CD4-positive, alpha-beta T cell treated with Interleukin-6 at 100 ng/mL for 8 hours (primary cell): ENCODE results near the gene PFDN6.

ENCODE experiments used
- DNase-seq: peaks from one replicate; pipeline ENCODE4 v3.0.0-alpha.2; 2020; ENCODE audit warnings: mixed read lengths, low spot score

The PFDN6 gene

GRCh38 chr6:33295621-33296369 is 6.4 kb downstream of the PFDN6 start:
- DNase-seq: no peak

- DNase-seq: no peak
Measured at GRCh38 chr6:33296797-33297405, 7.5 kb downstream of the PFDN6 start.

- no peak for DNase-seq
Measured at GRCh38 chr6:33297406-33297955, 8.1 kb downstream of the PFDN6 start.

- peak; percentile 57 for DNase-seq
Measured at GRCh38 chr6:33297956-33298772, 8.8 kb downstream of the PFDN6 start.

GRCh38 chr6:33298773-33299236 is 9.4 kb downstream of the PFDN6 start, which contains the start of gene RGL2:
Gene RGL2 (minus strand): TSS chr6:33298942. CDS start chr6:33298610, 332 bp downstream.
- peak; percentile 70 for DNase-seq

GRCh38 chr6:33299237-33299944 is 10.0 kb downstream of the PFDN6 start:
- DNase-seq: peak; percentile 91

GRCh38 chr6:33301877-33302276 is 12.5 kb downstream of the PFDN6 start:
- DNase-seq: no peak

GRCh38 chr6:33304216-33304615 is 14.8 kb downstream of the PFDN6 start:
- no peak for DNase-seq

- no peak for DNase-seq
Measured at GRCh38 chr6:33305052-33305451, 15.7 kb downstream of the PFDN6 start.

- no peak for DNase-seq
Measured at GRCh38 chr6:33306356-33306755, 17.0 kb downstream of the PFDN6 start.

- peak; percentile 91 for DNase-seq
Measured at GRCh38 chr6:33312361-33313104, 23.1 kb downstream of the PFDN6 start.

- no peak for DNase-seq
Measured at GRCh38 chr6:33313105-33313708, 23.8 kb downstream of the PFDN6 start.

GRCh38 chr6:33313709-33314514 is 24.5 kb downstream of the PFDN6 start, which contains the start of gene TAPBP:
Gene TAPBP (minus strand): TSS chr6:33314078. CDS start chr6:33314041, 37 bp downstream.
- DNase-seq: peak; percentile 82

GRCh38 chr6:33314515-33314942 is 25.1 kb downstream of the PFDN6 start:
- DNase-seq: peak; percentile 65

- DNase-seq: no peak
Measured at GRCh38 chr6:33314943-33315792, 25.8 kb downstream of the PFDN6 start.

- no peak for DNase-seq
Measured at GRCh38 chr6:33315793-33316602, 26.6 kb downstream of the PFDN6 start.

- DNase-seq: no peak
Measured at GRCh38 chr6:33316603-33317418, 27.4 kb downstream of the PFDN6 start.
